GM19328 (cell line): ENCODE results near the gene SEMA4G.
"Not testable (repeated sequence)": the region's sequence is repeated elsewhere in the genome, so short reads cannot be mapped to it uniquely, and the experiment has no call there.

Experiments
- ATAC-seq: cut with Tn5 transposase; IDR thresholded peaks from one replicate; pipeline ENCODE4 v1.9.1; 2021; ENCODE audit warnings: mild to moderate bottlenecking, moderate library complexity; ENCODE audit not compliant: unreplicated experiment

The SEMA4G gene

DNA sequence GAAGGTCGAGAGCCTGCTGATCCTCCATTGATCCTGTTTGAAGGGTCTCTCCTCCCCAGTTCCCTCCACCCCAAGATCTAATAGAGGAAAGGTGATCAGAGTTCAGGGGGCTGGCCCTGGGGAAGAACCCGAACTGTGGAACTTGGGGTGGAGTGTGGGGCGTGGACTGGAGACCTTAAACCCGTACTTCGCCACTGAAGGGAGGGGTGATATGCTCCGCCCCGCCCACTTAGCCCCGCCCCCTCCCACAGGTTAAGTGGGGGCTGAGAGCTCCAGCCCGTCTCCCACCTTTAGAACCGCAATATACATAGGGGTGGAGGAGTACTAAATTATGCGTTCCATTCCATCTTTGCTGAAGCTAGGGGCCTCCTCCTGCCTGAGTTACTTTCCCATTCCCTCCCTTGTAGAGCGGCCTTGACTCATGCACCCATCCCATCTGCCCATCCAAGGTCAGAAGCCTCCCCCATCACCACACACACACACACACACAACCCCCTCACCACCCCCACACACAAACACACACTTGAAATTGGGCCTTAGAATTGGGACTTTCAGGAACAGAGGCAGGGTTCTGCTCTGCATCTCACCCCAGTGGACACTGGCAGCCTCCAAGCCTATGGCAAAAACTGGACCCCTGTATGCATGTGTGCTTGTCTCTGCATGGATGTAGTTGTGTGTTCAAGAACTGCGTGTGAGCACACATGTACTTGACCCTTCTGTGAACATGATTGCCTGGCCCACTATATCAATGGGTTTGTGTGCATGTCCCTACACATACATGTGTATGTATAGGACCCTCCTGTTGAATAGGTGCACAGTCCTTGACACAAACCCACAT, 991 bp downstream of the SEMA4G start:
- ATAC-seq: no peak

DNA sequence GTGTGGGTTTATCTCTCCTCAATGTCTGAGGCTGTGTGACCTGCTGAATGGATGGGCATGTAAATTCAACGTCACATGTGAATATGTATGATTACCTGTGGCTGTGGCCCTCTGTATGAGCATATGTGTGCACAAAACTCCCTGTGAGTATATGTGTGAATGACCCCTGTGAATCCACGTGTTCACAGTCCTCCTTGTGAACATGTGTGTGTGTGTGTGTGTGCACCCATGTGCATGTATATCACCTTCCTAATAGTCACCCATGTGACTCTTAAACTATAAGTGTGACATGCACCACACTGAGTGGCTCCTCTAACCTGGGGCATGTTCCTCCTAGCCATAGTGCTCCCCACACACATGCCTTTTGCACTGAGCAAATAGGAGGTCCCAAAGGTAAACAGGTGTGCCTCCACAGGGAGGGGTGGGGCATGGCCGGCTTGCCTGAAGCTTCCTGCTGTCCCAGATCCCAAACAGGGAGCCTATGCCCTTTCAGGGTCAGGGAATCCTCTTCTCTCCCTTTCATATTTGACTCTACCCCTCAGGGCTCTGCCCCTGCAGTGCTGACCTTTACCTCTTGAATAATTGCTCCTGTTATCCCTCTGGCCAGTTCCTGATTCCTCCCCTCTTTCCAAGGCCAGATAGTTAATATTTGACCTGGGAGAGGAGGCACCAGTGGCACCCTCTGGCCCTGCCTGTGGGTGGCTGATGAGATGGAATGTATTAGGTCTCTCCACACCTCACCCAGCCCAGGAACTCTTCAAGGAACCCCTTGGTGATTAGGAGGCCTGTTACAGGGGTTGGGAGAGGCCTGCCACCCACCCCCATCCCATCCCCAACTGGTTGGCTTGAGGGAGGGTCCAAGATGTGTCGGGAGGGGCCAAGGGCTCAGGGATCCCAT, 1.9 kb downstream of the SEMA4G start:
- no peak for ATAC-seq

DNA sequence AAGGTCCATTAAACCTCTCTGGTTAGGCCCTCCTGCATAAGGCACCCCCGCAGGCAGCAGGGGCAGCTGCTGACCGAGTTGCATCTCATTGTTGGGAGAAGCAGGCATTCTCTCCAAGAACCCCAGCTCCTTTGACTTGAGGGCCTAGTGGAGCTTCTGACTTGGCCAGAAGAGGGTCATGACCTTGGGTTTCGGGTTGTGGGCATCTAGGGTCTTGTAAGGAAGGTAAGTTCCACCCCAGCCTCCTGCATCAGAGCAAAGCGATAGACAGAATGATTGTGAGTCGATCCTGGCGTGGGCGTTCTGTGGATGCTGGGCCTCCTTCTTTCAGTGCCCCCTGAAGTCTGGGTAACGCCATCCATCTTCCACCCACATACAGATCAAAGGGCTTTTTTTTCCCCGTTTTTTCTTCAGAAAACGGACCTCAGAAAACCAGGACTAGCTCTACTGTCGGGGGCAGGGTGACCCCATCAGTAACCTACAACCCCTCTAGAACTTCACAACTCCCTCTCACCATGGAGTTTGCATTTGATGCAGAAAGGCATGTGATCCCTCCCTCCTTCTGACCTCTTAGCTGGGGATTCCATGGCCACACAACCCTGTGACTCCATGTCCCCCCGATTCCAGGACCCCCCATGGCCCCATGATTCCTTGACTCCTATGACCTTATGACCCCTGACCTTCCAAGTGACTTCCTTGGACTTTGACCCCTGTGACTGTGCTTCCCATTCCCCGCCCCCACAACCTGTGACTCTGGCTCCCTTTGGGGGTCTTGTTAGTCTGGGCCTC, 3.0 kb downstream of the SEMA4G start:
- ATAC-seq: no peak

DNA sequence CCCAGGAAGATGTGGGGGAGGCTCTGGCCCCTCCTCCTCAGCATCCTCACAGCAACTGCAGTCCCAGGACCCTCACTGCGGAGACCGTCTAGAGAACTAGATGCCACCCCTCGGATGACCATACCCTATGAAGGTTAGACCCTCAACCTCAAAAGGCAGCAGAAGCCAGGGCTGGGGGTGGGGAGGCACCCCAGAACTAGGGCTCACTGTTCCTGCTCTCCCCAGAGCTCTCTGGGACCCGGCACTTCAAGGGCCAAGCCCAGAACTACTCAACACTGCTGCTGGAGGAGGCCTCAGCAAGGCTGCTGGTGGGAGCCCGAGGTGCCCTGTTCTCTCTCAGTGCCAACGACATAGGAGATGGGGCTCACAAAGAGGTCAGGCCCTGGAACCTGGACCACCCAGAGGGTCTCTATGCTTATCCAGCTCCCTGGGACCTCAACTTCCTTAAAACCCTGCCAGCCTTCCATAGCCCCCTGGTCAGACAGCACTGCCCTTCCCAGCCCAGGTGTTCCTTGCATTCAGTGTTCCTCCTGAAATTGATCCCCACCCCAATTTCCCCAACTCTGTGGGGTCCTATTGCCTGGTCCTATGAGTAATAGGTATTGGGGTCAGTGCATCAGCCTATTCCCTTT, 3.7 kb downstream of the SEMA4G start:
- ATAC-seq: no peak

DNA sequence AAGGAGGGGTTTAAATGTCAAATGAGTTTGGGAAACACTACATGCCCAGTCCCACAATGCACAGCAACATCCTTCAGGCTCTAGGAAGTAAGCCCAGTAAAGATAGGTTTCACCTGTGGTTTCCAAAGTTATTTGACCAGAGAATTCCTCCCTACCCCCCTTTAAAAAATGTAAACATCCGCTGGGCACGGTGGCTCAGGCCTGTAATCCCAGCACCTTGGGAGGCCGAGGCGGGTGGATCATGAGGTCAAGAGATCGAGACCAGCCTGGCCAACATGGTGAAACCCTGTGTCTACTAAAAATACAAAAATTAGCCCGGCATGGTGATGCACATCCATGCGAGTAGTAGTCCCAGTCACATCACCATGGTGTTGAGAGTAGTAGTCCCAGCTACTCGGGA, 6.1 kb downstream of the SEMA4G start:
- not testable (repeated sequence) for ATAC-seq

DNA sequence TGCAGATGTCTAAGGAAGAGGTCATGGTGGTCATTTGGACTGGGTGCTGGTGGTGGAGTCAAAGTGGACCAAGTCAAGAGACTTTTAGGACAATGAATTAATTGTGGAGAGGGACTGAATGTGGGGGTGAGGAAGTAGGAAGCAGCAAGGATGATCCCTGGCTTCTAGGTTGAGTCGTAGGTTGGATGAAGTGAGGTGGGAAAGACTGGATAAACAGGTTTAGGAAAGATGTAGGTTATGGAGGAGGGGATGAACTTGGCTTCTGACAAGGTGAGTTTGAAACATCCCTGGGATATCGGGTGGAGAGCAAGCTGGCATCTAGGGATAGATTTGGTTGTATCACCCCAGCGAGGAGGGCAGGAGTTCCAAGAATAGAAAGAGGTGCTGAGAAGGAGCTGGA, 7.6 kb downstream of the SEMA4G start:
- ATAC-seq: no peak

DNA sequence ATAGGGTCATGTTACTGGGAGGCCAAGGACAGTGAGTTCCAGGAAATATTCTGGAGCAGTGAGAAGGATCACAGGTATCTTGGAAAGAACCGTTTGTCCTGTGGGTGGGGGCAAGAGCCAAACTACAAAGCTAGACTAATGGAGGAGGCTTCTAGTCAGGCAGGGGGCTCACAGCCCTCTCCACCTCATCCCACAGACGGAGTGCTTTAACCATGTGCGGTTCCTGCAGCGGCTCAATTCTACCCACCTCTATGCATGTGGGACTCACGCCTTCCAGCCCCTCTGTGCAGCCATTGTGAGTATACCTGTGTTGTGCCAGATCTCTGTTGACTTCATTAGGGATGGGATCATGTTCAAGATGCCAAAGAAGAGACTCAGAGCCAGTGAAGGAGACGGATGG, 8.1 kb downstream of the SEMA4G start:
- no peak for ATAC-seq

DNA sequence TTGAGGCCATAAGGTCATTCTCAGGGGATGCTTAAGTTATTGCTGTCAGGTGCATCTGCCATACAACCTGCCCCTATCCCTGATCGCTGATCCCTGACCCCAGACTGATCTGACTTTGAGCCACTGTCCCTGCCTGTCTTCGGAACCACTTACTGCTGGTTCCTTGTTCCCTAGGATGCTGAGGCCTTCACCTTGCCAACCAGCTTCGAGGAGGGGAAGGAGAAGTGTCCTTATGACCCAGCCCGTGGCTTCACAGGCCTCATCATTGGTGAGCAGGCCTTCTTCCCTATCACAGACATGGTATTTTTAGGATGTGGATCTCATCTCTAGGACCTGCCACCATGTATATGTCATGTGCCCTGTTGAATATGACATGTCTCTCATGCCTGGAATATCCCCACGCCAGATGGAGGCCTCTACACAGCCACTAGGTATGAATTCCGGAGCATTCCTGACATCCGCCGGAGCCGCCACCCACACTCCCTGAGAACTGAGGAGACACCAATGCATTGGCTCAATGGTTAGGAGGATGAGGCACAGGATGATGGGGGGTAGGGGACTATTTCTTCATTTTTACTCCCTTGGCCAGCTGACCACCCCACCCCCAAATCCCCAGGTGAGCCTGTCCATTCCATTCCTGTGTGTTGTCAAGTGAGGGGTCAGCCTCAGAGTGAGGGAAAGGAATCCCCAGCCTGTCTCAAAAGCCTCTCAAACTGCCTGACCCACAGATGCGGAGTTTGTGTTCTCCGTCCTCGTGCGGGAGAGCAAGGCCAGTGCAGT, 9.0 kb downstream of the SEMA4G start:
- ATAC-seq: no peak

DNA sequence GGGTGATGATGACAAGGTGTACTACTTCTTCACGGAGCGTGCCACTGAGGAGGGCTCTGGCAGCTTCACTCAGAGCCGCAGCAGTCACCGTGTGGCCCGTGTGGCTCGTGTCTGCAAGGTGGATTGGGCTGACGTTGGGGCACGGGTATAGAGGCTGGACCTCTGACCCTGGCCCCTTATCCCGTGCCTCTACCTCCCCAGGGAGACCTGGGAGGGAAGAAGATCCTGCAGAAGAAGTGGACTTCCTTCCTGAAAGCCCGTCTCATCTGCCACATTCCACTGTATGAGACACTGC, 9.5 kb downstream of the SEMA4G start:
- ATAC-seq: no peak

DNA sequence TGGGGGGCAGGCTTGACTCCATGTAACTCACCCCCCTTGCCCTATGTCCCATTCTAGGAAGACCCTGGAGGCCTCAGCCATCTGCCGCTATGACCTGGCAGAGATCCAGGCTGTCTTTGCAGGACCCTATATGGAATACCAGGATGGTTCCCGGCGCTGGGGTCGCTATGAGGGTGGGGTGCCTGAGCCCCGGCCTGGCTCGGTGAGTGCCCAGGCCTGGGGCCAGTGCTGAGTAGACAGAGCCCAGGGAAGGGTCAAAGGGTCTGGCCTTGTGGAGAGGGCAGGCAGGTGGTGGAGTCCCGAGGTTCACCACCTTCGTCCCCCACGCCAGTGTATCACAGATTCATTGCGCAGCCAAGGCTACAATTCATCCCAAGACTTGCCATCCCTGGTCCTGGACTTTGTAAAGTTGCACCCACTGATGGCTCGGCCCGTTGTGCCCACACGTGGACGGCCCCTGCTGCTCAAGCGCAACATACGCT, 10.5 kb downstream of the SEMA4G start:
- ATAC-seq: no peak

DNA sequence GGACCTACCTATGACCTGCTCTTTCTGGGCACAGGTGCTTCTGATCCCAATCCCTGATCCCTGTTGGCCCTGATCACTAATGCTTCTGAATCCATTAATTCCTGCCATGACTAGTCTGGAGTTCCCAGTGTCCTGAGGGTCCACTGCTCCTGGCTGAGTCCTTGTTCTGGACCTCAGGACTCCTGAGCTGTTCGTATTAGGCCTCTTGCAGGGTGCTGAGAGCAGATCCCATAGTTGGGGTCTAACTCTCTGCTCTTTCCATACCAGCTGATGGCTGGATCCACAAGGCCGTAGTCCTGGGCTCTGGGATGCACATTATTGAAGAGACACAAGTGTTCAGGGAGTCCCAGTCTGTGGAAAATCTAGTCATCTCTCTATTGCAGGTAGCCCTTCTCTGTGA, 11.0 kb downstream of the SEMA4G start:
- no peak for ATAC-seq

DNA sequence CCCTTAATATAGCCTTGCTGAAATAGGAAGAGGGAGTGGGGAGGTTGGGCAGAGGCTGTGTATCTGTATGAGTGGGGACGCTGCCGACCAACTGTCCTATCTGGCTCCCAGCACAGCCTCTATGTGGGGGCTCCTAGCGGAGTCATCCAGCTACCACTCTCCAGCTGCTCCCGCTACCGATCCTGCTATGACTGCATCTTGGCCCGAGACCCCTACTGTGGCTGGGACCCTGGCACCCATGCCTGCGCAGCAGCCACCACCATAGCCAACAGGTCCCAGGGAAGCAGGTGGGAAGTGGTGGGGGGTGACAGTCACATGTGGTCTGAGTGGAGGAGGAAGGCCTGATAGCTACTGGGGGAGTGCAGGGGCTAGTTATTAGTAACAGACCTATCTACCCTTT, 11.4 kb downstream of the SEMA4G start:
- ATAC-seq: no peak

DNA sequence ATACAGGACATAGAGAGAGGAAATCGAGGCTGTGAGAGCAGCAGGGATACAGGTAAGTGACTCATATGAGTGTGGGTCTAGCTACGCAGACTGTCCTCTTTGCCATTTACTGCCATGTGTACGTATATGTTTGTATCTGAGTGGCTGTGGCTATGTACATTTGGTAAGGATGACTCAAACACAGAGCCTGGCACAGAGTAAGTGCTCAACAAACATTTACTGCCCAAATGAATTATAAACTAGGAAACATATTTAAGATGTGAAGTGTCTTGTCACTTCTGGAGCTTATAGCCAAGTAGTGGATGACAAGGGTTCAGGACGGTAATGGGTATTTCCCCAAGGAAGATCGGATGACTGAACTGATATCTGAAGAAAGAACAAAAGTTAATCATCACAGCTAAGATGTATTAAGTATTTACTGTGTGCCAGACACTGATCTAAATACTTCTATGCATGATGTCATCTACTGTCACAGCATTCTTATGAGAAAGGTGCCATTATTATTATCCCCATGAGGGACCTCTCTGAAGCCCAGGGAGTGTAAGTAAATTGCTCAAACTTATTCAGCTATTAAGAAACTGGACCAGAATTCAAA, 12.0 kb downstream of the SEMA4G start:
- ATAC-seq: no peak

DNA sequence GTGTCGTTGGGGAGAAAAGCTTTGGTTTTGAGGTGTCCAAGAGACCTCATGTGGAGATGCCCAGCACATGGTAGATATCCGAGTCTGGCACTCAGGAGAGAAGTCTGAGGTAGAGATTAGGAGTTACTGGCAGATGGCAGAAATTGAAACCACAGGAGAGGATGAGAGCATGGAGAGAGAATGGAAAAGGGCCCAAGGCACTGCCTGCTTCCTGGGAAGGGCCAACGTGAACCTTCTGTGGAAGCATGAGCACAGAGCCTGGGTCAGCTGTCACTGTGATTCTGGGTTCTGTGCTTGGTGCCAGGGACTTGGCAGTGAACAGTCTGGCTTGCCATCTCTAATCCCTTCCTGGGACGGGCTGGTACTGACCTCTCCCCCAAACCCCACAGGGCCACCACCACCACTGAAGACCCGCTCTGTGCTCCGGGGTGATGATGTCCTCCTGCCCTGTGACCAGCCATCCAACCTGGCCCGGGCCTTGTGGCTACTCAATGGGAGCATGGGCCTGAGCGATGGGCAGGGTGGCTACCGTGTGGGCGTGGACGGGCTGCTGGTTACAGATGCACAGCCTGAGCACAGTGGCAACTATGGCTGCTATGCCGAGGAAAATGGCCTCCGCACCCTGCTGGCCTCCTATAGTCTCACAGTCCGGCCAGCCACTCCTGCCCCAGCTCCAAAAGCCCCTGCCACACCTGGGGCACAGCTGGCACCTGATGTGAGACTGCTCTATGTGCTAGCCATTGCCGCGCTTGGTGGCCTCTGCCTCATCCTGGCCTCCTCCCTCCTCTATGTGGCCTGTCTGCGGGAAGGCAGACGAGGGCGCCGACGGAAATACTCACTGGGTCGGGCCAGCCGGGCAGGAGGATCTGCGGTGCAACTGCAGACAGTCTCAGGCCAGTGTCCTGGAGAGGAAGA, 13.9 kb downstream of the SEMA4G start:
- ATAC-seq: no peak

DNA sequence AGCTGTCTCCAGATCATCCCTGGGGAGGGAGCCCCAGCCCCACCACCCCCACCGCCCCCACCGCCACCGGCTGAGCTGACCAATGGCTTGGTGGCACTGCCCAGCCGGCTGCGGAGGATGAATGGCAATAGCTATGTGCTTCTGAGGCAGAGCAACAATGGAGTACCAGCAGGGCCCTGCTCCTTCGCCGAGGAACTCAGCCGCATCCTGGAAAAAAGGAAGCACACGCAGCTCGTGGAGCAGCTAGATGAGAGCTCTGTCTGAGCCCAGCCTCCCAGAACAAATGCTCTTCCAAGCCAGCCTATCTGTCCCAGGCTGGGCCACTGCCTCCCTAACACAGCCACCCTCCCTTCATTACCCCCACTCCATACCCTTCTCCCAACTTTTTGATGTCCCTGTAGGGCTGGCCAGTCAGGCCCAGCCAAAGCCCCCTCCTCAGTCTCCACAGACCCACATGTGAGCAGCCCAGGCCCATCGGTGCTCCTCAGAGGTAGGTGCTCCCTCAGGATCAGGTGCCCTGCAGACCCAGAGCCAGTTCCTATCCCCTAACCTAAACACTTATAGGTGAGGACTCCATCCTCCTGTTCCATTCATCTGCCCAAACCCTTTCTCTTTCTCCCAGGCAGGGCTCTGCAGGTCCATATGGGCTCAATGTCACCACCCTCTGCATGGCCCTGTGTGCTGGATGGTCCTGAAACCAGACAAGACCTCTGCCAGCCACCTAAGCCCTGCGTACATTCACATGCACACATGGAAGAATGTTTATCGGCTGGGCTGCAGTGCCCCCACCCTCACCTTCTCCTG, 14.8 kb downstream of the SEMA4G start:
- no peak for ATAC-seq

DNA sequence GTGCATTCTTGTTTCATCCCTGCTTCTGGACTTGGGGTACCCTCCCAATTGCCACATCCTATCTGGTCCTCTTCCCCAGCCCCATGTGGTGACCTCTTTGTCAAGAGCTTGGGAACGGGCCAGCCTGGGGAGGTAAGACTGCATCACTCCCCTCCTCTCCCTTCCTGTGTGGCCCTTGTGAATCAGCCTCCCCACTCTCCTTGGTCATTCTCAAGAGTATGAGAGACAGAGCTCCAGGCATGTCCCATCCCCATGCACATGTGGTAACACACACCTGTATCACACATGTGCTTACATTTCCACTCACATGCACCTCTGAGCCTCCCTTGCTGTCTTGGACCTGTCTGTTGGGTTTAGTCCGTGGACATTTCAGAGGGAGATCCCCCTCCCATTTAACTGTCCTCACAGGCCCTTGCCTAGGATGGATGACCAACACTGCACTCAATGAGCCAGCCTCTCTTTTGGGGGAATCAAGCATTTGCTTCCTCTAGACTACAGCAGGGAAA, 15.4 kb downstream of the SEMA4G start:
- no peak for ATAC-seq

DNA sequence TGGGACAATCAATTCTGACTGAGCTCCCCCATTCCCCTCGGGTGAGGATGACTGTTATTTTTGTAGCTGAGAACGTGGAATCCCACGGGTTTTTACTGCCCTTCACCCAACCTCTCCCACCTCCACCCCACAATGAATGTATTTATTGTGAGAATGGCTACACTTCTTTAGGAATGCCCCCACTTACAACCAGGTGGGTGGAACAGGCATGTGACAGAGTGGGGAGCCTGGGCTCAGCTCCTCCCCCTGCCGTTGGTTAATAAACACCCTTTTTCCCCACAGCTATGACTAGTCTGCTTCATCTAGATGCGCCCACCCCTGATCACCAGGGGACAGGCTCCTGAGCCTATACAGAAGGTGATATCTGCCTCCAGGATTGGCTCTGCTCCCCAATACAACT, 16.0 kb downstream of the SEMA4G start:
- no peak for ATAC-seq

DNA sequence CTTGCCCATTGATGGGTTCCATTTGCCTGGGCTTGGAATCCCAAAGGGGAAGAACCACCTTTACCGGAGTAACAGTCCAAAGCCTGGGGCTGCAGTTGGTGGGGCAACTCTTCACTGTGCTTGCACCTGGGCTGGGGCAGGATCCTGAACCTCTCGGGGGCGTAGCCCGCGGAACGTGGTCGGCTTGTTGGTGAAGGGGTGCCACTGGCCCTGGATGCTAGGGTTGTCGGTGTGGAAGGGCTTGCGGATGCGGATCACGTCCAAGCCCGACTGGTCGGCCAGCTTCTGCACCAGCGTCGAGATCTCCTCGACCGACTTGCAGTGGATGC, 17.3 kb downstream of the SEMA4G start:
- ATAC-seq: no peak
